Measurements from ENCODE around the gene TSNAX. TPM values are rescaled to one million over a fixed set of nuclear protein-coding genes. Genes with fewer than 3 reads are reported as not detected.

Gene TSNAX
- total RNA-seq, 4 donors from 2014 or later: 25.1 to 39.9 (median 28.9) TPM

- no peak for TF ChIP-seq CTCF (IDR thresholded peaks at IDR 0.05)
- no peak for TF ChIP-seq POLR2A (IDR thresholded peaks at IDR 0.05)
- intact Hi-C loops (cut with DNase I; ENCODE audit: low total_unique reads): no loop called here
- WGBS, 2 donors: 75 to 85% methylated on average over 1 of the region's 1 CpG
- no peak for DNase-seq (ENCODE audit: low spot score in 2 of 2)
- no peak overlapping the region for H3K4me3 ChIP-seq (ENCODE audit: low read depth, poor library complexity, severe bottlenecking)
Observed at GRCh38 chr1:231597971-231598370, 69.5 kb downstream of the TSNAX start.

GRCh38 chr1:231600458-231600976, 72.0 kb downstream of the TSNAX start:
- DNase-seq (ENCODE audit: low spot score in 2 of 2): no peak
- H3K4me3 ChIP-seq (ENCODE audit: low read depth, poor library complexity, severe bottlenecking): no peak overlapping the region
- intact Hi-C loops (cut with DNase I; ENCODE audit: low total_unique reads): no loop called here
- WGBS, 2 donors: 34 to 46% methylated on average over 7 of the region's 7 CpGs
- TF ChIP-seq CTCF (IDR thresholded peaks at IDR 0.05) (no peak), POLR2A (IDR thresholded peaks at IDR 0.05) (no peak)

GRCh38 chr1:231601824-231602672, 73.6 kb downstream of the TSNAX start:
- intact Hi-C loops (cut with DNase I; ENCODE audit: low total_unique reads): no loop called here

GRCh38 chr1:231602673-231602984, 74.2 kb downstream of the TSNAX start:
- 76 to 82% methylated on average over 4 of the region's 4 CpGs for WGBS, 2 donors
- DNase-seq (ENCODE audit: low spot score in 2 of 2): no peak
- TF ChIP-seq POLR2A (IDR thresholded peaks at IDR 0.05): no peak
- TF ChIP-seq CTCF (IDR thresholded peaks at IDR 0.05): no peak
- no peak overlapping the region for H3K4me3 ChIP-seq (ENCODE audit: low read depth, poor library complexity, severe bottlenecking)
- intact Hi-C loops (cut with DNase I; ENCODE audit: low total_unique reads): no loop called here

More at GRCh38 chr1:231601824-231602672, 73.6 kb downstream of the TSNAX start:
- no peak for DNase-seq (ENCODE audit: low spot score in 2 of 2)
- no peak overlapping the region for H3K4me3 ChIP-seq (ENCODE audit: low read depth, poor library complexity, severe bottlenecking)
- WGBS, 2 donors: 38 to 42% methylated on average over 5 of the region's 5 CpGs
- no peak for TF ChIP-seq POLR2A (IDR thresholded peaks at IDR 0.05)
- TF ChIP-seq CTCF (IDR thresholded peaks at IDR 0.05): no peak

DNA sequence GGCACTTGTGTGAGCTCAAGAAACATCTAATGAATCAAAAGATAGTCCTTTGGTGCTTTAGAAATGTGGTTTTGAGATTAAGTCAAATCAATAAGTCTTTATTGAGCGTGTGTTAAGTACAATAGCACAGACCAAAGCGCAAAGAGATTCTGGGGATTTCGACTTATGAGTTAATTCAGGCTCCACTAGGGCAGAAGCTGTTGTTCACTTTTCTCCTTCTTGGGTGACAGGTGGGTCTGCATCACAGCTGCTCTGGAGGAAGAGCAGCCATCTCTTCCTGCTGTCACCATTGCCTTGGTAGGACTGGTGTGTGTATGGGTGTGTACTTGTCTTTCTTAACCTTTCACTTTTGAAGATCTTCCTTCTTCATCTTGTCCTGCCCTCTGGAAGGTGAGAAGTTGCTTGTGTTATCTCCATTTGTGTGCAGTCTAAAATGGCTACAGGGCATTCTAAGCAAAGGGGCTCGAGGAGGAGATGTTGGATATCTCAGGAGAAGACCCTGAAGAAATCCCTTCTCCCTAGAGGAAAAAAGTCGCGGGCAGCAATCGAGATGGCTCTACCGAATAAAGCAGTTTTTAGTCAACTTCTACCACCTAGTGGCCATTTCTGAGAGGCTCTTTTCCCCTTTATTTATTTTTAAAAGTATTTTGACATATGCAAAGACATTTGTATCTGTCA, 75.3 kb downstream of the TSNAX start:
- WGBS, 2 donors: 28 to 30% methylated on average over 8 of the region's 8 CpGs
- intact Hi-C loops (cut with DNase I; ENCODE audit: low total_unique reads): no loop called here
- no peak for DNase-seq (ENCODE audit: low spot score in 2 of 2)
- peak overlapping the region; percentile 19 for H3K4me3 ChIP-seq (ENCODE audit: low read depth, poor library complexity, severe bottlenecking)
- no peak for TF ChIP-seq CTCF (IDR thresholded peaks at IDR 0.05)
- no peak for TF ChIP-seq POLR2A (IDR thresholded peaks at IDR 0.05)
